AG04449 (cell line): ENCODE results near the gene KIAA0586.

Experiments
- CTCF ChIA-PET: fragments of 350-600 bp; formaldehyde crosslinking; extraction: SDS; loops from one replicate; lab custom pipeline; 2021; ENCODE audit warnings: antibody characterized with exemption; lab: Yijun Ruan, JAX
- POLR2A ChIA-PET: fragments of 400-600, 350-600 bp; formaldehyde crosslinking; extraction: SDS; loops from one replicate; lab custom pipeline; 2020; ENCODE audit warnings: antibody characterized with exemption, inconsistent platforms; lab: Yijun Ruan, JAX
- DNase-seq: peaks from one replicate; pipeline ENCODE4 v3.0.0-alpha.2; 2010; ENCODE audit warnings: low read depth, low spot score
- H3K4me3 ChIP-seq: 2 replicates; pipeline ENCODE4 v1.5.1; 2011; ENCODE audit warnings: low read depth, mild to moderate bottlenecking, control low read depth, low read length
- CTCF ChIP-seq: IDR thresholded peaks from one replicate; pipeline ENCODE4 v1.5.1; 2011; ENCODE audit warnings: mild to moderate bottlenecking, moderate library complexity, low read length, control low read depth, inconsistent platforms; ENCODE audit not compliant: insufficient read depth; ENCODE audit errors: missing control alignments

KIAA0586 gene

GRCh38 chr14:58557242-58557641 lies 129.7 kb downstream of the KIAA0586 start:
- no peak for DNase-seq
- CTCF ChIA-PET = interaction anchor here (1.1 kb wide), 1 partner anchor 14 kb away, joined by 4 read pairs; no protein-coding TSS in a partner anchor
- POLR2A ChIA-PET = no interaction called here
- H3K4me3 ChIP-seq = no peak overlapping the region
- TF ChIP-seq CTCF = no peak

- POLR2A ChIA-PET = no interaction called here
- no peak overlapping the region for H3K4me3 ChIP-seq
- TF ChIP-seq CTCF = no peak
- no peak for DNase-seq
- CTCF ChIA-PET = interaction anchor here (1.0 to 1.4 kb wide), 3 partner anchors 10 to 59 kb away, joined by 3 to 4 read pairs (median 4); no protein-coding TSS in a partner anchor
Observed at GRCh38 chr14:58560208-58560607, 132.7 kb downstream of the KIAA0586 start.

GRCh38 chr14:58562141-58562540 lies 134.6 kb downstream of the KIAA0586 start:
- POLR2A ChIA-PET = no interaction called here
- no peak for DNase-seq
- CTCF ChIA-PET = no interaction called here
- H3K4me3 ChIP-seq = no peak overlapping the region
- no peak for TF ChIP-seq CTCF

GRCh38 chr14:58563978-58564377 lies 136.5 kb downstream of the KIAA0586 start:
- DNase-seq = no peak
- POLR2A ChIA-PET = no interaction called here
- no peak for TF ChIP-seq CTCF
- CTCF ChIA-PET = no interaction called here
- no peak overlapping the region for H3K4me3 ChIP-seq

GRCh38 chr14:58565832-58566231 lies 138.3 kb downstream of the KIAA0586 start:
- CTCF ChIA-PET = interaction anchor here (1.0 to 1.2 kb wide), 3 partner anchors 10 to 65 kb away, joined by 3 read pairs; no protein-coding TSS in a partner anchor
- POLR2A ChIA-PET = no interaction called here
- TF ChIP-seq CTCF = no peak
- H3K4me3 ChIP-seq = no peak overlapping the region
- no peak for DNase-seq

- POLR2A ChIA-PET = no interaction called here
- no peak for DNase-seq
- no peak overlapping the region for H3K4me3 ChIP-seq
- TF ChIP-seq CTCF = no peak
- CTCF ChIA-PET = no interaction called here
Observed at GRCh38 chr14:58566979-58567378, 139.5 kb downstream of the KIAA0586 start.
